Measurements from ENCODE around the gene TIMM22. TPM values are rescaled to one million over a fixed set of nuclear protein-coding genes. Genes with fewer than 3 reads are reported as not detected.
A peak's percentile ranks its signal among the peaks of the same experiment; 100 is the strongest.

Gene TIMM22
- total and polyA plus RNA-seq, 2 donors from 2014 or later, result 14.6 to 17.3 TPM

DNA sequence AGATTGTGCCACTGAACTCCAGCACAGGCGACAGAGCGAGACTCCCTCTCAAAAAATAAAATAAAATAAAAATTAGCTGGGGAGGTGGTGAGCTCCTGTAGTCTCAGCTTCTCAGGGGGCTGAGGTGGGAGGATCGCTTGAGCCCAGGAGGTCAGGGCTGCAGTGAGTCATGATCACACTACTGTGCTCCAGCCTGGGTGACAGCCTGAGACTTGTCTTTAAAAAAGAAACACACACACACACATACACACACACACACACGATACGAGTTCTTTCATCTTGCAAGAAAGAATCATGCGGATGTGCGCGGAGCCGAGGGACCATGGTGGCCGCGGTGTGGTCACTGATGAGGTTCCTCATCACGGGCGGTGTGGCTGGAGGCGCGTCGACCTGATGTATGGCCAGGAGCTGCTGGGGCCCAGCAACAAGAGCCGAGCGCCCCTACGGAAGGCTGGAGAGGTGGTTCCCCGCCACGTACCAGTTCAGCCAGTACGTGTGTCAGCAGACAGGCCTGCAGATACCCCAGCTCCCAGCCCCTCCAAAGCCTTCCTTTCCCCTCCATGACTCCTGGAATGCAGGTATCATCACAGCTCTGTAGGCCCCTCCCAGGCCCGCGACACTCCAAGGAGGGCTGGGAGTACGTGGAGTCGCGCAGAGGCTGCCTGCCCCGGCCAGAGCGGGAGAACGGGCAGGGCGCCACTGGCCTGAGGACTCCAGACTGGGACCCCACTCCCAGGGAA lies 38.0 kb upstream of the TIMM22 start:
- H3K4me1 ChIP-seq (ENCODE audit: control insufficient read depth in 2 of 3, insufficient read depth in 2 of 3, low read depth in 1 of 3, low read length in 3 of 3), result no peaks in the 10 kb centered on the region
- no peaks in the 10 kb centered on the region for H3K36me3 ChIP-seq (ENCODE audit: control insufficient read depth in 2 of 3, insufficient read depth in 3 of 3, low read length in 3 of 3)
- no peaks in the 10 kb centered on the region for H3K9me3 ChIP-seq (ENCODE audit: control insufficient read depth in 2 of 3, insufficient read depth in 1 of 3, low read length in 3 of 3)
- TF ChIP-seq, protein P1, sequence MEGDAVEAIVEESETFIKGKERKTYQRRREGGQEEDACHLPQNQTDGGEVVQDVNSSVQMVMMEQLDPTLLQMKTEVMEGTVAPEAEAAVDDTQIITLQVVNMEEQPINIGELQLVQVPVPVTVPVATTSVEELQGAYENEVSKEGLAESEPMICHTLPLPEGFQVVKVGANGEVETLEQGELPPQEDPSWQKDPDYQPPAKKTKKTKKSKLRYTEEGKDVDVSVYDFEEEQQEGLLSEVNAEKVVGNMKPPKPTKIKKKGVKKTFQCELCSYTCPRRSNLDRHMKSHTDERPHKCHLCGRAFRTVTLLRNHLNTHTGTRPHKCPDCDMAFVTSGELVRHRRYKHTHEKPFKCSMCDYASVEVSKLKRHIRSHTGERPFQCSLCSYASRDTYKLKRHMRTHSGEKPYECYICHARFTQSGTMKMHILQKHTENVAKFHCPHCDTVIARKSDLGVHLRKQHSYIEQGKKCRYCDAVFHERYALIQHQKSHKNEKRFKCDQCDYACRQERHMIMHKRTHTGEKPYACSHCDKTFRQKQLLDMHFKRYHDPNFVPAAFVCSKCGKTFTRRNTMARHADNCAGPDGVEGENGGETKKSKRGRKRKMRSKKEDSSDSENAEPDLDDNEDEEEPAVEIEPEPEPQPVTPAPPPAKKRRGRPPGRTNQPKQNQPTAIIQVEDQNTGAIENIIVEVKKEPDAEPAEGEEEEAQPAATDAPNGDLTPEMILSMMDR (IDR thresholded peaks at IDR 0.05; ENCODE audit: borderline replicate concordance, extremely low read depth, insufficient read depth), result no peak
- FAIRE-seq (no peak), DNase-seq (peak in 1 of 5 donors; percentile 62)
- H3K4me3 ChIP-seq (ENCODE audit: low read length in 3 of 3), result no peak overlapping the region
- H3K27ac ChIP-seq (ENCODE audit: low read depth in 2 of 2, low read length in 2 of 2), result no peak overlapping the region
- H3K27me3 ChIP-seq (ENCODE audit: control insufficient read depth, insufficient read depth, low read length), result no peaks in the 10 kb centered on the region
- intact Hi-C loops (cut with DNase I), result no loop called here
- no peak overlapping the region for H3K9ac ChIP-seq (ENCODE audit: low read length in 3 of 3)

GRCh38 chr17:962166-962565 lies 34.8 kb upstream of the TIMM22 start:
- Histone ChIP-seq H3K36me3 (ENCODE audit: control insufficient read depth in 2 of 3, insufficient read depth in 3 of 3, low read length in 3 of 3) (no peaks in the 10 kb centered on the region), H3K27ac (ENCODE audit: low read depth in 2 of 2, low read length in 2 of 2) (no peak overlapping the region), H3K4me3 (ENCODE audit: low read length in 3 of 3) (no peak overlapping the region), H3K9me3 (ENCODE audit: control insufficient read depth in 2 of 3, insufficient read depth in 1 of 3, low read length in 3 of 3) (no peaks in the 10 kb centered on the region), H3K4me1 (ENCODE audit: control insufficient read depth in 2 of 3, insufficient read depth in 2 of 3, low read depth in 1 of 3, low read length in 3 of 3) (no peaks in the 10 kb centered on the region), H3K9ac (ENCODE audit: low read length in 3 of 3) (no peak overlapping the region), H3K27me3 (ENCODE audit: control insufficient read depth, insufficient read depth, low read length) (no peaks in the 10 kb centered on the region)
- intact Hi-C loops (cut with DNase I), result no loop called here
- FAIRE-seq, result no peak
- TF ChIP-seq, protein P1 (IDR thresholded peaks at IDR 0.05; ENCODE audit: borderline replicate concordance, extremely low read depth, insufficient read depth), result no peak
- DNase-seq, result peak in 1 of 5 donors; percentile 10

DNA sequence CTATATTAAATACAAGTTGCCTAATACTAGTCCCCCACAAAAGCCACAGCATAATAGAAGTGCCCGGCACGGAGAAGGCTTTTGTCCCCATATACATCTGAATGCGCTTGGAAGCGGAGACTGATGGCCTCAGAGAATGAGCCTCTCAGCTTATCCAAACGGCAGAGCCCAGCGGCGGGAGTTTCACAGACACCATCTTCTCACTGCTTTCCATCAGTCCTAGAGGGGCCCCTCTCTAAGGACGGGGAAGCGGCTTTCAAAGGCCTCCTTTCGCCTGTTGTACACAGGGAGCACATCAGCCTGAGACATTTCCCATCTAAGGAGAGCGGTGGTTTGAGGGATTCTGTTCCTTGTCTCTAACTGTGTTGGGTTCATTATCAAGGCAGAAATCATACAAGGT lies 34.3 kb upstream of the TIMM22 start:
- FAIRE-seq (no peak), DNase-seq (peak in 1 of 5 donors; percentile 22)
- intact Hi-C loops (cut with DNase I), result no loop called here
- no peak overlapping the region for H3K27ac ChIP-seq (ENCODE audit: low read depth in 2 of 2, low read length in 2 of 2)
- no peak overlapping the region for H3K4me3 ChIP-seq (ENCODE audit: low read length in 3 of 3)
- no peaks in the 10 kb centered on the region for H3K27me3 ChIP-seq (ENCODE audit: control insufficient read depth, insufficient read depth, low read length)
- H3K4me1 ChIP-seq (ENCODE audit: control insufficient read depth in 2 of 3, insufficient read depth in 2 of 3, low read depth in 1 of 3, low read length in 3 of 3), result no peaks in the 10 kb centered on the region
- TF ChIP-seq, protein P1 (IDR thresholded peaks at IDR 0.05; ENCODE audit: borderline replicate concordance, extremely low read depth, insufficient read depth), result no peak
- H3K9ac ChIP-seq (ENCODE audit: low read length in 3 of 3), result no peak overlapping the region
- H3K36me3 ChIP-seq (ENCODE audit: control insufficient read depth in 2 of 3, insufficient read depth in 3 of 3, low read length in 3 of 3), result no peaks in the 10 kb centered on the region
- H3K9me3 ChIP-seq (ENCODE audit: control insufficient read depth in 2 of 3, insufficient read depth in 1 of 3, low read length in 3 of 3), result no peaks in the 10 kb centered on the region

All from kidney (tissue), 14 donors.